Activated CD8-positive, alpha-beta T cell treated with anti-CD3 and anti-CD28 coated beads for 36 hours (primary cell): ENCODE data around the gene CAMTA1. TPM values are rescaled to one million over a fixed set of nuclear protein-coding genes. Genes with fewer than 3 reads are reported as not detected.

ENCODE experiments used
- ATAC-seq: fragments of 200-7000 bp; cut with Tn5 transposase; one replicate; pipeline ENCODE4 v1.10.0; 2021; ENCODE audit warnings: mild to moderate bottlenecking, moderate library complexity
- CTCF ChIA-PET: fragments of 350-600 bp; sonication (Branson Sonifier 250); formaldehyde crosslinking; loops from one replicate; lab custom pipeline; 2021; ENCODE audit warnings: antibody characterized with exemption; lab: Charles Lee
- POLR2A ChIA-PET: fragments of 350-600 bp; sonication (Branson Sonifier 250); formaldehyde crosslinking; loops from one replicate; lab custom pipeline; 2021; ENCODE audit warnings: antibody characterized with exemption; lab: Charles Lee
- DNase-seq: peaks from one replicate; pipeline ENCODE4 v3.0.0-alpha.2; 2020
- H3K27ac Mint-ChIP-seq: one replicate; pipeline ENCODE4 v1.8.0; 2021; ENCODE audit warnings: mild to moderate bottlenecking, mixed read lengths
- H3K27me3 Mint-ChIP-seq: one replicate; pipeline ENCODE4 v1.8.0; 2021; ENCODE audit warnings: mixed read lengths
- H3K36me3 Mint-ChIP-seq: one replicate; pipeline ENCODE4 v1.8.0; 2021; ENCODE audit warnings: low read depth, mixed read lengths
- H3K4me1 Mint-ChIP-seq: one replicate; pipeline ENCODE4 v1.8.0; 2021; ENCODE audit warnings: low read depth, mixed read lengths
- H3K4me3 Mint-ChIP-seq: one replicate; pipeline ENCODE4 v1.8.0; 2021; ENCODE audit warnings: mild to moderate bottlenecking, moderate library complexity, mixed read lengths
- H3K9me3 Mint-ChIP-seq: one replicate; pipeline ENCODE4 v1.8.0; 2021; ENCODE audit warnings: mixed read lengths
- intact Hi-C: fragments of 100-400 bp; cut with micrococcal nuclease; formaldehyde crosslinking; loops from one replicate; pipeline ENCODE4 v1.10.0; 2022
- total RNA-seq, 2 experiments: library from RNA; stranded (reverse); gene quantifications; one replicate each; pipeline ENCODE4 v1.2.3, GENCODE V29; 2021
- TF ChIP-seq, protein P1 (sequence below): fragments of 200-600 bp; IDR thresholded peaks from one replicate; pipeline ENCODE4 v1.8.0; 2022; ENCODE audit warnings: antibody characterized with exemption, mild to moderate bottlenecking

Gene CAMTA1
- total RNA-seq, 2 experiments from 2014 or later = 67.7 to 70.9 TPM

DNA sequence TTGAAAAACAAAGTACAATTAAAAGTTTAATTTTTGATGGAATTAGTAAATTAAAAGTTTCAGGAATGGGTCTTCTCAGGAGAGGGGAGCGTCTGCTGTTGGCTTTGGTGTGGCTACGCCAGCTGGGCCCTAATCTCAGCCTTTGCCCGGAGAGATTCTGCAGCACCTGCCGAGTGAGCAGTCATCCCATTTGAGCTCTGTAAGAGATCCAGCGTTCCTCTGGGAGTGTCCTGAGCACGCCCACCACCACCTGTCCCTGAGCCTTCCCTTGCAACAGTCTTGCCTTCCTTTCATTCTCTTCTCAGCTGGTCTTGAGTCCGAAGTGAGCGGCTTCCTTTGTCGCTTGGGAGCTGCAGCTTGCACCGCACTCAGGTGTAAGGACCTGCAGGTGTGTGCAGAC lies 263.1 kb downstream of the CAMTA1 start:
- DNase-seq (no peak), ATAC-seq (no peak)
- ChIA-PET CTCF (no interaction called here), POLR2A (no interaction called here)
- Mint-ChIP-seq H3K27ac (no peak overlapping the region), H3K36me3 (no peaks in the 10 kb centered on the region), H3K4me3 (no peak overlapping the region), H3K4me1 (no peaks in the 10 kb centered on the region), H3K27me3 (peaks cover 3% of the 10 kb centered on the region), H3K9me3 (no peaks in the 10 kb centered on the region)
- TF ChIP-seq, protein P1, sequence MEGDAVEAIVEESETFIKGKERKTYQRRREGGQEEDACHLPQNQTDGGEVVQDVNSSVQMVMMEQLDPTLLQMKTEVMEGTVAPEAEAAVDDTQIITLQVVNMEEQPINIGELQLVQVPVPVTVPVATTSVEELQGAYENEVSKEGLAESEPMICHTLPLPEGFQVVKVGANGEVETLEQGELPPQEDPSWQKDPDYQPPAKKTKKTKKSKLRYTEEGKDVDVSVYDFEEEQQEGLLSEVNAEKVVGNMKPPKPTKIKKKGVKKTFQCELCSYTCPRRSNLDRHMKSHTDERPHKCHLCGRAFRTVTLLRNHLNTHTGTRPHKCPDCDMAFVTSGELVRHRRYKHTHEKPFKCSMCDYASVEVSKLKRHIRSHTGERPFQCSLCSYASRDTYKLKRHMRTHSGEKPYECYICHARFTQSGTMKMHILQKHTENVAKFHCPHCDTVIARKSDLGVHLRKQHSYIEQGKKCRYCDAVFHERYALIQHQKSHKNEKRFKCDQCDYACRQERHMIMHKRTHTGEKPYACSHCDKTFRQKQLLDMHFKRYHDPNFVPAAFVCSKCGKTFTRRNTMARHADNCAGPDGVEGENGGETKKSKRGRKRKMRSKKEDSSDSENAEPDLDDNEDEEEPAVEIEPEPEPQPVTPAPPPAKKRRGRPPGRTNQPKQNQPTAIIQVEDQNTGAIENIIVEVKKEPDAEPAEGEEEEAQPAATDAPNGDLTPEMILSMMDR = no peak
- intact Hi-C loops = no loop called here

DNA sequence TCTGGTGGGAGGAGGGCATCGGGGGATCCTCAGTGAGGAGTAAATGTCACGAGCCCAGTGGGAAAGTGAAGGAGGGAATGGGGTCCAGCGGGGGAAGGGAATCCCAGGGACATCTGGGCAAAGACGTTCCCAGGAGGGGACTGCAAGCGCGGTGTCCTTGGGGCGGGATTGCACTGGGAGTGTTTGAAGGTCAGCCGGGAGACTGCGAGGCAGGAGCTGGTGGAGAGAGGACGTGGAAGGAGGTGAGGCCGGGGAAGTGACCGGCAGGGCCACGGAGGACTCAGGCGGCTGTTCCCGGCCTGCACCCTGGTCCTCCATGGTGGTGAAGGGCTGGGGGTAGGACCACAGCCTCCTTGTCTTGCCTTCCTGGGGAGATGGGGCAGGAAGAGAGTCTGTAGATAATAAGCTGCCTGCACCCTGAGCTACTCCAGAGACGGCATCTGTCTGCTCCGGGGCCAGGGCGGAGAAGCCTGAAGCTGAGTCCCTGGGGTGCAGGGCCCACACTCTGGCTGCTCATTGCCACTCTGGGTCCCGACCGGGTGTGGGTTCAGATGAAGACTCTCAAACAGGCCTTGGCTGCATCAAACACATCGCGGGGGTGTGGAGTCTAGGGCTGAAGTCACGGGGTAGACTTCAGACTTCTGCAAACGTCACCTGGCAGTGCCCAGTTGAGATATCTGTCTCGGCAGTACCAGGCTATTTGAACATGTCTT lies 264.8 kb downstream of the CAMTA1 start:
- Mint-ChIP-seq H3K36me3 (no peaks in the 10 kb centered on the region), H3K4me1 (no peaks in the 10 kb centered on the region), H3K27ac (no peak overlapping the region), H3K9me3 (no peaks in the 10 kb centered on the region), H3K4me3 (no peak overlapping the region), H3K27me3 (peaks cover 3% of the 10 kb centered on the region)
- TF ChIP-seq, protein P1 = no peak
- intact Hi-C loops = no loop called here
- ChIA-PET CTCF (no interaction called here), POLR2A (no interaction called here)
- no peak for ATAC-seq
- no peak for DNase-seq

DNA sequence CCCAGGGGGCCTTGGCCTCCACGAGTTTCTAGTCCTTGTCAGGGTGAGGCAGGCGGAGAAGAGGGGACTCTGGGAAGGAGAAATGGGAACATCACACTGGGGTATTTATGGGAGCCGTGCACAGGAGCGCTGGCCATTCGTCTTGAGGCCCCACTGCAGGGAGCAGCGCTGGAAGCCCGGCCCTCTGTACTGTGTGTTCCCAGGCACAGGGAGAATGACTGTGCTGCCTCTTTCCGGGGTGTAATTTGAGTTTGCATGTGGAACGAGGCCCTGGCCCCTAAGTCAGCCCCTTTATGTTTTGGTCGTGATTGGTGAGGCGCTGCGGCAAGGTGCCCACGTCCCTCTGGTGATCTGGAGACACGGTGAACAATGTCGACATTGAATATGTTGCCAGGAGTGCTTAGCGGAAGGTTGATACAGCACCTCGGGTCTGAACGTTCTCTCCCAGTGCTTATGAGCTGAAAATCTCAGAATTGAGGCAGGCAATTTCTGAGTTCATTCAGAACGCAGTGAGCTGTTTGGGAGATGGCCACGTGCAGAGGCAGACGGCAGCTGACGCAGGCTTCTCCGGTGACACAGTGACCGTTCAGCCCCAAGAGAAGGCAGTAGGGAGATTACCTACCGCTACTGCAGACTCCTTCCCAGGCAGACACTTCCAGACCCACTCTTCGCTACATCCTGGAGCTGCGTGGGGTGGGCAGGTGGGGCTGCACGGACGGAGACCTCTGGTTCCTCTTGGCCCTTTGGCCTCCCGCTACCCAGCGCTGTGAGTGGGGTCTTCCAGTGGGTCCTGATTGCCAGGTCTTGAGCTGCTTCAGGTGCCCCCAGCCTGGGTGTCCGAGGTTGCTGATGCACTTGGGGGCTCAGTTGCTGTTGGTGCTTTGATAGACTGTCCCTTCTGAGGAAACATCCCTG lies 265.8 kb downstream of the CAMTA1 start:
- TF ChIP-seq, protein P1 = no peak
- no peak for ATAC-seq
- CTCF ChIA-PET = no interaction called here

DNA sequence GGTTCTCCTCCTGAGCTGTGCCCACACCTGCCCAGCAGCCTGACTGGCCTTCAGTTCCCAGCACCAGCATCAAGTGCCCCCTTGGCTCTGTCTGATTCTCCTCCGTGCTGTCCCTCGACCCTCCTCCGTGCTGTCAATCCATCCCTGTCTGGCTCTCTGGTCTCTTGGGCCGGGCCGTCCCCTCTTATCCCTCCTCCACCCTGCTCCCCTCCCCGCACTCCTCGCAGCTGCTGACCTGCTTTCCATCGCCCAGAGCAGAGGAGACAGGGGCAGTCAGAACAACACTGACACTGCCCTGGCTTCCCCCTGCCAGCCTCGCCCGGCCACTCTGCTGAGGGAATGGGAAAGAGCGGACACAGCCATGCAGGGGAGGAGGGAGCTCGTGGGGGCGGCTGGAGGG lies 267.4 kb downstream of the CAMTA1 start:
- no peak for ATAC-seq
- TF ChIP-seq, protein P1 = no peak
- intact Hi-C loops = no loop called here
- Mint-ChIP-seq H3K36me3 (no peaks in the 10 kb centered on the region), H3K9me3 (no peaks in the 10 kb centered on the region), H3K27me3 (no peaks in the 10 kb centered on the region), H3K27ac (no peak overlapping the region), H3K4me3 (no peak overlapping the region), H3K4me1 (no peaks in the 10 kb centered on the region)
- DNase-seq = no peak
- ChIA-PET POLR2A (no interaction called here), CTCF (no interaction called here)

More for the DNA sequence above, 265.8 kb downstream of the CAMTA1 start:
- Mint-ChIP-seq H3K4me3 (no peak overlapping the region), H3K9me3 (no peaks in the 10 kb centered on the region), H3K27me3 (peaks cover 2% of the 10 kb centered on the region), H3K36me3 (no peaks in the 10 kb centered on the region), H3K4me1 (no peaks in the 10 kb centered on the region), H3K27ac (no peak overlapping the region)
- DNase-seq = no peak
- intact Hi-C loops = no loop called here
- POLR2A ChIA-PET = no interaction called here

DNA sequence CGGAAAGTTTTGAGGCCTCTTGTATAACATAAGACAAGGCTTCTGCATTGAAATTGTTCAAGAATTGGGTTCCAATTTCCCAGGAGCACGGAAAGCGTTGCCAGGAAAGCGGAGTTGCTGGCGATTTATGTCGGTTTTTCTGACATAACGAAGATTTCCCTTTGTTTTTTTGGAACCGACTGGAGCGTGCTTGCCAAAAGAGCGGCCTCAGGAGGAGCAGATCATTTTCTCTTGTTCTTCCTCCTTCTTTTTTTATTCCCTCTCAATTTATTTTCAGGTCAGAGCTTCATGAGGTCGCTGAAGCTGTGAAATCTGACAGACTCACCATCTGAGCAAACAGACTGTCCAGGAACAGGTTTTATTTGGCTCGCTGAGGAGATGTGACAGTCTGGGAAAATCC lies 275.5 kb downstream of the CAMTA1 start:
- Mint-ChIP-seq H3K27me3 (peaks cover 1% of the 10 kb centered on the region), H3K9me3 (no peaks in the 10 kb centered on the region), H3K36me3 (no peaks in the 10 kb centered on the region), H3K27ac (no peak overlapping the region), H3K4me3 (no peak overlapping the region), H3K4me1 (no peaks in the 10 kb centered on the region)
- CTCF ChIA-PET = interaction anchor here (1.1 kb wide), 1 partner anchor 9 kb away, joined by 3 read pairs; no protein-coding TSS in a partner anchor
- intact Hi-C loops = no loop called here
- POLR2A ChIA-PET = interaction anchor here (0.6 kb wide), 1 partner anchor 1250 kb away, joined by 3 read pairs; no protein-coding TSS in a partner anchor
- no peak for DNase-seq
- no peak for ATAC-seq
- TF ChIP-seq, protein P1 = no peak
